GM06990 (cell line): Measurements from ENCODE around the gene U2SURP.

ENCODE experiments used
- DNase-seq: peaks from one replicate; pipeline ENCODE4 v3.0.0-alpha.2; 2011; ENCODE audit not compliant: insufficient read length; ENCODE audit errors: extremely low read depth
- H3K27me3 ChIP-seq: replicated peaks from 2 replicates; pipeline ENCODE4 v1.6.0; 2011; ENCODE audit warnings: low read length; ENCODE audit not compliant: control insufficient read depth, insufficient read depth
- H3K36me3 ChIP-seq: 2 replicates; pipeline ENCODE4 v1.5.1; 2011; ENCODE audit warnings: low read length; ENCODE audit not compliant: control insufficient read depth, insufficient read depth
- H3K4me3 ChIP-seq: replicated peaks from 2 replicates; pipeline ENCODE4 v1.5.1; 2011; ENCODE audit warnings: low read depth, mild to moderate bottlenecking, control low read depth, low read length
- TF ChIP-seq, protein P1 (sequence below): IDR thresholded peaks from 2 replicates; pipeline ENCODE4 v1.5.1; 2011; ENCODE audit warnings: low read length, control low read depth, mild to moderate bottlenecking, inconsistent platforms; ENCODE audit not compliant: insufficient read depth, poor library complexity, severe bottlenecking

U2SURP gene

DNA sequence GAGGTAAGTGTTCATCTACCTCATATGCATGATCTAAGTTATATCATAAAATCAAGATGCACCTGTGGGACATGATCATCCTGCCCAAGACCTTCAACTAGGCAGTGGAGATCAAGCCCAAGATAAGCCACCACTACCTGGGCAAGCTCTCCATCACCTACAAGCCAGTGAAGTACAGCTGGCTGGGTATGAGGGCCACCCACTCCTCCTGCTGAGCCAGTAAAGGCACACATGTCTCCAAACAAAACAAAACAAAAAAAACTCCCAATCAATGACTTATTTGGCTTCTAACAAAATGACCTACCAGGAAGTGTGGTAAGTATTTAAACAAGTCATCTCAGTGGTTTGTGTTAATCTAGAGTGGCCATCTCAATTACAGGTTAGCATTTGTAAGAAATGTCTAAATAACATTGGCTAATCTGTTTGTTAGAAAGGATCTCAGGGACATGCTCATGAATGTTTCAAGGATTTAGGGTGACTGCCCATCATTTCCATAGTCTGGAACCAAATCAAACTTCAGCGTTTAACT, 41.0 kb upstream of the U2SURP start:
- Histone ChIP-seq H3K36me3 (no peaks in the 10 kb centered on the region), H3K4me3 (no peak overlapping the region), H3K27me3 (peaks cover 2% of the 10 kb centered on the region)
- TF ChIP-seq, protein P1, sequence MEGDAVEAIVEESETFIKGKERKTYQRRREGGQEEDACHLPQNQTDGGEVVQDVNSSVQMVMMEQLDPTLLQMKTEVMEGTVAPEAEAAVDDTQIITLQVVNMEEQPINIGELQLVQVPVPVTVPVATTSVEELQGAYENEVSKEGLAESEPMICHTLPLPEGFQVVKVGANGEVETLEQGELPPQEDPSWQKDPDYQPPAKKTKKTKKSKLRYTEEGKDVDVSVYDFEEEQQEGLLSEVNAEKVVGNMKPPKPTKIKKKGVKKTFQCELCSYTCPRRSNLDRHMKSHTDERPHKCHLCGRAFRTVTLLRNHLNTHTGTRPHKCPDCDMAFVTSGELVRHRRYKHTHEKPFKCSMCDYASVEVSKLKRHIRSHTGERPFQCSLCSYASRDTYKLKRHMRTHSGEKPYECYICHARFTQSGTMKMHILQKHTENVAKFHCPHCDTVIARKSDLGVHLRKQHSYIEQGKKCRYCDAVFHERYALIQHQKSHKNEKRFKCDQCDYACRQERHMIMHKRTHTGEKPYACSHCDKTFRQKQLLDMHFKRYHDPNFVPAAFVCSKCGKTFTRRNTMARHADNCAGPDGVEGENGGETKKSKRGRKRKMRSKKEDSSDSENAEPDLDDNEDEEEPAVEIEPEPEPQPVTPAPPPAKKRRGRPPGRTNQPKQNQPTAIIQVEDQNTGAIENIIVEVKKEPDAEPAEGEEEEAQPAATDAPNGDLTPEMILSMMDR = no peak
- DNase-seq = no peak

DNA sequence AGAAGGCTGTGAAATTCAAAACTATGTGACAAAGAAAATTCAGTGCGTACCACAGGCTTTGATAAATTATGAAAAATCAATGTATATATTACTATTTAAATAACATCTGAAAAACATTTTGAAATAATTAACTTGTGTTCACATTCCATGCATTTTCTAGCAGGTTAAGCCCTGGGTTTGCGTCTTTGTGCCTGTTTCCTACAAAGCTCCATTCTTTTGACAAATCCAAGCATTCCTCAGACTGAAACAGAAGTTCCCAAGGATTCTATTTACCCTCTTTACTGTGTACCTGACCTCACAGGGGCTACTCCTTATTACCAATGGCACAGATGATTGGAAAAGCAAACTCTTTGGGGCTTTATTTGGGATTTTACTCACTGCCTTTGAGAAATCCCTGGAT, 39.8 kb upstream of the U2SURP start:
- TF ChIP-seq, protein P1 = no peak
- Histone ChIP-seq H3K27me3 (peaks cover 2% of the 10 kb centered on the region), H3K4me3 (no peak overlapping the region), H3K36me3 (no peaks in the 10 kb centered on the region)
- DNase-seq = no peak

DNA sequence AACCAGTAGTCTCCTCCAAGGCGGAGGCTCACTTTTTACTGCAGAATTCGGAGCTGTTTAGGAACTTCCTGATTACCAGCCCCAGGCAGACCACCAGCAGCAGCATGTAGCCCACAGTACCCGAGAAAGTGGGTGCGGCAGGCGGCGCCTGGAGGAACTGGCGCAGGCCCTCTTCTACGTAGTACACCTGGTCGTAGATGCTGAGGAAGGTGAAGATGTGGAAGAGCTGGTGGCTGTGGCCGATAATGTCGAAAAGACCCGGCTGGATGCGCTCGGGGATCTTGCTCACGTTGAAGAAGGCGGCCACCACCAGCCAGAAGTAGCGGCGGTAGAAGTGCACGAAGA, 39.2 kb upstream of the U2SURP start:
- no peak overlapping the region for H3K4me3 ChIP-seq
- TF ChIP-seq, protein P1 = no peak
- H3K27me3 ChIP-seq = peaks cover 2% of the 10 kb centered on the region
- DNase-seq = no peak
- H3K36me3 ChIP-seq = no peaks in the 10 kb centered on the region

DNA sequence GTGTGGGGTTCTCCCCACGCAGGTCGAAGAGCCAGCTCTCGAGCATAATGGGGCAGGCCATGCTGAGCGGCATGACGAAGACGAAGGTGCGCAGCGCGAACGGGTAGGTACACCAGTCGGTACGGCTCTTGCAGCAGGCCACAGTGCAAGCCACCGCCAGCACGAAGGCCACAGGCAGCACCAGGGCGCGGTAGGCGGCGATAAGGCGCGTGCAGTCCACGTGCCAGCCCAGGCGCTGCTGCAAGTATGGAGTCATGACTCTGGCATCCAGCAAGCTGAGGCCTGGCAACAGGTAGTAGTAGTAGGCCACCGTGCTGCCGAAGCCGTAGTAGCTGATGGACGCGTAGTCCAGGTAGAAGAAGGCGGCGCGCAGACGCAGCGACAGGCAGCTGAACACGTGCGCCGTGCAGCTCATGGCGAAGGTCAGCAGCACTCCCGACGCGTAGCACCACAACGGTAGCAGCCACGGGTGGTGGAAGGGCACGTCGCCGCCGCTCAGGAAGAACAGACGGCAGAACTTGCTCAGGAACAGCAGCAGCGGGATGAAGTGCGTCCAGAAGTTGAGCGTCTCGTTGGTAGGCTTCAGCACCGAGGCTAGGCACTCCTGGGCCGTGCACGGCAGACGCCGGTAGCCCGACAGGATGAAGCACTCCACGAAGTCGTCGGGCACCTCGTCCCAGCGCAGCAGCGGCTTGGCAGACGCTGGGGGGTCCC, 38.7 kb upstream of the U2SURP start:
- DNase-seq = no peak

DNA sequence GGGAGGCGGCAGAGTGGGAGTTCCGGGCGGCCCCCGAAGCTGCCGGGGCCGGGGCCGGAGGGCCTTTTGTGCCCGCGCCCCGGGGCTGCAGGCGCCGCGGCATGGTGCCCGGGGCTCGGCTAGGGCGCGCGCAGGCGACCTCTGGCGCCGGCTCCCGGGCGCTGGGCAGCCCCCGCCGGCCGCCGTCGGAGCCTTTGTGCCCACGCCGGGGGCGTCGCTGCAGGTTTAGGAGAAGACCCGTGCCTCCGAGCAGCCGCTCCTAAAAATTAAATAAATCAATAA, 38.2 kb upstream of the U2SURP start:
- TF ChIP-seq, protein P1 = no peak
- Histone ChIP-seq H3K4me3 (no peak overlapping the region), H3K27me3 (peaks cover 2% of the 10 kb centered on the region), H3K36me3 (no peaks in the 10 kb centered on the region)
- DNase-seq = no peak

More for the DNA sequence above, 38.7 kb upstream of the U2SURP start:
- TF ChIP-seq, protein P1 = no peak
- Histone ChIP-seq H3K27me3 (peaks cover 2% of the 10 kb centered on the region), H3K36me3 (no peaks in the 10 kb centered on the region), H3K4me3 (no peak overlapping the region)
